Activated CD8-positive, alpha-beta memory T cell treated with anti-CD3 and anti-CD28 coated beads for 36 hours (primary cell): ENCODE measurements around the gene GPAM. TPM values are rescaled to one million over a fixed set of nuclear protein-coding genes. Genes with fewer than 3 reads are reported as not detected.
"Not testable (repeated sequence)": the region's sequence is repeated elsewhere in the genome, so short reads cannot be mapped to it uniquely, and the experiment has no call there.

ENCODE experiments used
- CTCF ChIA-PET: fragments of 350-600 bp; sonication (Branson Sonifier 250); formaldehyde crosslinking; loops from one replicate; lab custom pipeline; 2021; ENCODE audit warnings: antibody characterized with exemption; lab: Charles Lee
- POLR2A ChIA-PET: fragments of 350-600 bp; sonication (Branson Sonifier 250); formaldehyde crosslinking; loops from one replicate; lab custom pipeline; 2021; ENCODE audit warnings: antibody characterized with exemption; lab: Charles Lee
- total RNA-seq, 2 experiments: library from RNA; stranded (reverse); gene quantifications; one replicate each; pipeline ENCODE4 v1.2.3, GENCODE V29; 2021

The GPAM gene
- total RNA-seq, 2 experiments from 2014 or later: 12.2 to 13.5 TPM

GRCh38 chr10:112216966-112217365, 33.4 kb upstream of the GPAM start:
- ChIA-PET CTCF (no interaction called here), POLR2A (no interaction called here)

- CTCF ChIA-PET: no interaction called here
These were observed 32.6 kb upstream of the GPAM start for GRCh38 chr10:112216151-112216550.

GRCh38 chr10:112215342-112215774, 31.8 kb upstream of the GPAM start:
- POLR2A ChIA-PET: no interaction called here
- CTCF ChIA-PET: no interaction called here

More at GRCh38 chr10:112216151-112216550, 32.6 kb upstream of the GPAM start:
- POLR2A ChIA-PET: no interaction called here

GRCh38 chr10:112214298-112214926, 30.8 kb upstream of the GPAM start:
- ChIA-PET CTCF (no interaction called here), POLR2A (no interaction called here)

GRCh38 chr10:112213836-112214235, 30.3 kb upstream of the GPAM start:
- CTCF ChIA-PET: no interaction called here
- POLR2A ChIA-PET: no interaction called here

GRCh38 chr10:112213098-112213823, 29.7 kb upstream of the GPAM start:
- ChIA-PET CTCF (no interaction called here), POLR2A (no interaction called here)

- ChIA-PET POLR2A (no interaction called here), CTCF (no interaction called here)
These were observed 27.1 kb upstream of the GPAM start for GRCh38 chr10:112210666-112211065.

- ChIA-PET POLR2A (no interaction called here), CTCF (no interaction called here)
These were observed 26.1 kb upstream of the GPAM start for GRCh38 chr10:112209684-112210131.

- ChIA-PET CTCF (no interaction called here), POLR2A (no interaction called here)
These were observed 25.4 kb upstream of the GPAM start for GRCh38 chr10:112208997-112209396.

- CTCF ChIA-PET: no interaction called here
- POLR2A ChIA-PET: no interaction called here
These were observed 24.7 kb upstream of the GPAM start for GRCh38 chr10:112208292-112208691.

GRCh38 chr10:112203328-112204076, 19.9 kb upstream of the GPAM start:
- CTCF ChIA-PET: no interaction called here
- POLR2A ChIA-PET: no interaction called here

- ChIA-PET POLR2A (no interaction called here), CTCF (no interaction called here)
These were observed 19.1 kb upstream of the GPAM start for GRCh38 chr10:112202561-112203241.

- ChIA-PET CTCF (no interaction called here), POLR2A (no interaction called here)
These were observed 18.5 kb upstream of the GPAM start for GRCh38 chr10:112202076-112202475.

GRCh38 chr10:112201334-112201733, 17.8 kb upstream of the GPAM start:
- ChIA-PET POLR2A (no interaction called here), CTCF (no interaction called here)

- CTCF ChIA-PET, POLR2A ChIA-PET: not testable (repeated sequence)
These were observed 16.7 kb upstream of the GPAM start for GRCh38 chr10:112200259-112200658.

- POLR2A ChIA-PET, CTCF ChIA-PET: not testable (repeated sequence)
These were observed 14.1 kb upstream of the GPAM start for GRCh38 chr10:112197662-112198061.

GRCh38 chr10:112195224-112195623, 11.7 kb upstream of the GPAM start:
- ChIA-PET CTCF (no interaction called here), POLR2A (no interaction called here)

- CTCF ChIA-PET: no interaction called here
- POLR2A ChIA-PET: no interaction called here
These were observed 8.2 kb upstream of the GPAM start for GRCh38 chr10:112191791-112192190.

GRCh38 chr10:112191041-112191590, 7.6 kb upstream of the GPAM start:
- POLR2A ChIA-PET: no interaction called here
- CTCF ChIA-PET: no interaction called here

GRCh38 chr10:112189465-112189864, 5.9 kb upstream of the GPAM start:
- CTCF ChIA-PET: no interaction called here
- POLR2A ChIA-PET: no interaction called here
